CD4-positive, alpha-beta T cell treated with Interleukin-6 at 100 ng/mL for 8 hours (primary cell): ENCODE data around the gene ROR1.

Experiments
- DNase-seq: peaks from one replicate; pipeline ENCODE4 v3.0.0-alpha.2; 2020; ENCODE audit warnings: mixed read lengths, low spot score

The ROR1 gene

GRCh38 chr1:63913533-63913932 is 139.7 kb downstream of the ROR1 start:
- DNase-seq: no peak

GRCh38 chr1:63914241-63914640 is 140.4 kb downstream of the ROR1 start:
- DNase-seq: no peak

GRCh38 chr1:63914706-63915105 is 140.9 kb downstream of the ROR1 start:
- DNase-seq: no peak

- DNase-seq: no peak
These were observed 141.3 kb downstream of the ROR1 start for GRCh38 chr1:63915121-63915520.

- DNase-seq: no peak
These were observed 142.9 kb downstream of the ROR1 start for GRCh38 chr1:63916485-63917360.

- DNase-seq: no peak
These were observed 144.0 kb downstream of the ROR1 start for GRCh38 chr1:63917571-63918417.

- DNase-seq: no peak
These were observed 144.7 kb downstream of the ROR1 start for GRCh38 chr1:63918418-63918945.

- no peak for DNase-seq
These were observed 146.6 kb downstream of the ROR1 start for GRCh38 chr1:63920154-63921117.

GRCh38 chr1:63921359-63921758 is 147.5 kb downstream of the ROR1 start:
- no peak for DNase-seq

GRCh38 chr1:63921802-63922201 is 148.0 kb downstream of the ROR1 start:
- DNase-seq: no peak

GRCh38 chr1:63922848-63923247 is 149.0 kb downstream of the ROR1 start:
- DNase-seq: no peak

- DNase-seq: no peak
These were observed 149.5 kb downstream of the ROR1 start for GRCh38 chr1:63923302-63923701.

GRCh38 chr1:63924600-63924999 is 150.8 kb downstream of the ROR1 start:
- no peak for DNase-seq

GRCh38 chr1:63928186-63929105 is 154.6 kb downstream of the ROR1 start:
- DNase-seq: no peak

GRCh38 chr1:63929106-63929478 is 155.3 kb downstream of the ROR1 start:
- DNase-seq: no peak

- DNase-seq: no peak
These were observed 157.7 kb downstream of the ROR1 start for GRCh38 chr1:63931468-63931867.

GRCh38 chr1:63934697-63935096 is 160.9 kb downstream of the ROR1 start:
- no peak for DNase-seq

GRCh38 chr1:63935143-63935542 is 161.3 kb downstream of the ROR1 start:
- no peak for DNase-seq

- no peak for DNase-seq
These were observed 161.7 kb downstream of the ROR1 start for GRCh38 chr1:63935553-63935952.

- DNase-seq: no peak
These were observed 162.5 kb downstream of the ROR1 start for GRCh38 chr1:63936276-63936675.

- no peak for DNase-seq
These were observed 163.0 kb downstream of the ROR1 start for GRCh38 chr1:63936801-63937200.
